Fibroblast of the aortic adventitia (primary cell): Measurements from ENCODE around the gene TEX26. TPM values are rescaled to one million over a fixed set of nuclear protein-coding genes. Genes with fewer than 3 reads are reported as not detected.
"Not testable (repeated sequence)": the region's sequence is repeated elsewhere in the genome, so short reads cannot be mapped to it uniquely, and the experiment has no call there.

ENCODE experiments used
- DNase-seq: peaks from one replicate; pipeline ENCODE4 v3.0.0-alpha.2; 2010; ENCODE audit warnings: low read depth
- H3K4me3 ChIP-seq: 2 replicates; pipeline ENCODE4 v1.5.1; 2011; ENCODE audit warnings: low read depth, mild to moderate bottlenecking, control low read depth, low read length, moderate library complexity
- CTCF ChIP-seq: IDR thresholded peaks from 2 replicates; pipeline ENCODE4 v1.5.1; 2011; ENCODE audit warnings: mild to moderate bottlenecking, low read length, control low read depth, inconsistent platforms; ENCODE audit not compliant: insufficient read depth
- total RNA-seq: library from RNA; depleted of rRNA; stranded (reverse); fragments of >200 nt; gene quantifications from 2 replicates; pipeline ENCODE4 v1.2.3, GENCODE V29; 2012; ENCODE audit warnings: low replicate concordance

The TEX26 gene
- total RNA-seq, 1 donor: not detected

- no peak for DNase-seq
Observed at GRCh38 chr13:30918662-30919405, 13.6 kb upstream of the TEX26 start.

GRCh38 chr13:30920162-30920909 is 12.1 kb upstream of the TEX26 start:
- DNase-seq: no peak
- no peak overlapping the region for H3K4me3 ChIP-seq
- TF ChIP-seq CTCF: no peak

More at GRCh38 chr13:30918662-30919405, 13.6 kb upstream of the TEX26 start:
- no peak overlapping the region for H3K4me3 ChIP-seq
- TF ChIP-seq CTCF: no peak

- TF ChIP-seq CTCF: no peak
- no peak for DNase-seq
- no peak overlapping the region for H3K4me3 ChIP-seq
Observed at GRCh38 chr13:30923418-30923817, 9.0 kb upstream of the TEX26 start.

GRCh38 chr13:30924721-30925120 is 7.7 kb upstream of the TEX26 start:
- H3K4me3 ChIP-seq: no peak overlapping the region
- TF ChIP-seq CTCF: no peak
- DNase-seq: no peak

GRCh38 chr13:30925429-30925828 is 7.0 kb upstream of the TEX26 start:
- no peak overlapping the region for H3K4me3 ChIP-seq
- no peak for TF ChIP-seq CTCF
- DNase-seq: no peak

- no peak for DNase-seq
- no peak overlapping the region for H3K4me3 ChIP-seq
- TF ChIP-seq CTCF: no peak
Observed at GRCh38 chr13:30926781-30927180, 5.7 kb upstream of the TEX26 start.

- H3K4me3 ChIP-seq: not testable (repeated sequence)
- peak; percentile 73 for DNase-seq
Observed at GRCh38 chr13:30927188-30927587, 5.3 kb upstream of the TEX26 start.
